Right lobe of liver (tissue), 6 donors: ENCODE measurements around the gene EIF4A2. TPM values are rescaled to one million over a fixed set of nuclear protein-coding genes. Genes with fewer than 3 reads are reported as not detected.

Experiments
- ATAC-seq, 4 donors: fragments of 200-7000 bp; cut with Tn5 transposase; one replicate each; pipeline ENCODE4 v1.9.1; 2020; ENCODE audit warnings: mild to moderate bottlenecking in 4 of 4, moderate library complexity in 4 of 4
- DNase-seq, 3 donors: peaks; one replicate each; pipeline ENCODE4 v3.0.0-alpha.2; 2020
- H3K27ac ChIP-seq, 3 donors: fragments of 200-600 bp; one replicate each; pipeline ENCODE4 v1.8.0; 2022
- H3K27me3 ChIP-seq, 2 donors: fragments of 200-600 bp; one replicate each; pipeline ENCODE4 v1.8.0; 2022
- H3K36me3 ChIP-seq, 4 donors: fragments of 200-600 bp; sonication (generic) in 1 of 4; one replicate each; pipeline versions ENCODE4 v1.5.1 to v1.8.0; 2017 to 2022; ENCODE audit warnings: control low read depth in 1 of 4
- H3K4me1 ChIP-seq, 4 donors: fragments of 200-600 bp; sonication (generic) in 1 of 4; one replicate each; pipeline versions ENCODE4 v1.5.1 to v1.8.0; 2017 to 2022; ENCODE audit warnings: control low read depth in 1 of 4
- H3K4me3 ChIP-seq, 3 donors: fragments of 200-600 bp; one replicate each; pipeline ENCODE4 v1.8.0; 2022
- H3K9me3 ChIP-seq, 4 donors: fragments of 200-600 bp; sonication (generic) in 1 of 4; one replicate each; pipeline versions ENCODE4 v1.5.1 to v1.8.0; 2017 to 2022; ENCODE audit warnings: control low read depth in 1 of 4
- POLR2A ChIP-seq: fragments of 450-650 bp; IDR thresholded peaks from one replicate; pipeline ENCODE4 v1.6.1; 2017; ENCODE audit warnings: antibody characterized with exemption, mild to moderate bottlenecking
- WGBS: methylation state at CpG from one replicate; pipeline ENCODE4 v1.1.6; 2018; ENCODE audit warnings: low coverage, low lambda C conversion rate; ENCODE audit not compliant: insufficient coverage; ENCODE audit errors: missing lambda C conversion rate; 5-methylcytosine and 5-hydroxymethylcytosine counted together
- intact Hi-C, 2 donors: fragments of 100-400 bp; cut with DNase I; formaldehyde crosslinking; loops; one replicate each; pipeline versions ENCODE4 v1.11.2 to v1.14.1; 2022
- total RNA-seq, 6 experiments: library from RNA; depleted of rRNA in 2 of 6; stranded (reverse); fragments of >200 nt in 2 of 6; fragmentation: NEBNext Ultra II Directional in 3 of 6; extraction: Animal tissue kit (Norgen Biotek cat#: 25700) in 3 of 6; gene quantifications; one replicate each; pipeline versions ENCODE4 v1.1.0 to v1.2.4, GENCODE V29; 2016 to 2023
- TF ChIP-seq, protein P1 (sequence below), 4 donors: fragments of 200-600 bp in 3 of 4; fragments of 450-650 bp in 1 of 4; IDR thresholded peaks; one replicate each; pipeline versions ENCODE4 v1.5.1 to v1.8.0; 2016 to 2022; ENCODE audit warnings: antibody characterized with exemption in 4 of 4, mild to moderate bottlenecking in 2 of 4
- donor health status: DM: no; HTN: yes; CAD: no.
- donor health status: DM: no; HTN: no; CAD: no.
- donor health status: DM: no; HTN: no; CAD: no.
- donor health status: DM: no; HTN: yes; CAD: no.
- donor health status: DM: no; HTN: yes; CAD: no.

Gene EIF4A2
- total RNA-seq, 6 experiments from 2014 or later: 98.9 to 234 (median 131) TPM

DNA sequence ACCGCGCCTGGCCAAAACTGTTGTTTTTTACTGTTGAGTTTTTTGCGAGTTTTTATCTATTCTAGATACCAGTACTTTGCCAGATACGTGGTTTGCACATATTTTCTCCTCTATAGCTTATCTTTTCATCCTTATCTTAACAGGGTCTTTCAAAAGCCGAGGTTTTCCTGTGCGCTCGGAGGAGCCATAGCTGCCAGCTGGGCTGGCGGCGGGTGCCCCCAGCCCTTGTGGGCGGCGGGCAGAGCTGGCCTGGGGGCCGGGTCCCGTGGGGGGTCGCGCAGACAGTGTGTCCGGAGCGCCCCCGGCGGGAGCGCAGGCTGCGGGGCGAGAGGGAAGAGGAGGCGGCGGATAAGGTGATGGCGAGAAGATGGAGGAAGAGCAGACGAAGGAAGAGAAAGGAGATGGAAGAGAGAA, 11.1 kb upstream of the EIF4A2 start:
- Histone ChIP-seq H3K27ac (peak overlapping the region; percentile 42 to 64 (median 44)), H3K4me3 (peak overlapping the region; percentile 27 to 56 (median 30)), H3K4me1 (peaks cover 0 to 5% (median 0%) of the 10 kb centered on the region in 4 donors), H3K9me3 (no peaks in the 10 kb centered on the region), H3K27me3 (no peaks in the 10 kb centered on the region), H3K36me3 (no peaks in the 10 kb centered on the region)
- no peak for DNase-seq
- ATAC-seq: peak; percentile 10 to 40 (median 29)
- TF ChIP-seq POLR2A: no peak
- TF ChIP-seq, protein P1, sequence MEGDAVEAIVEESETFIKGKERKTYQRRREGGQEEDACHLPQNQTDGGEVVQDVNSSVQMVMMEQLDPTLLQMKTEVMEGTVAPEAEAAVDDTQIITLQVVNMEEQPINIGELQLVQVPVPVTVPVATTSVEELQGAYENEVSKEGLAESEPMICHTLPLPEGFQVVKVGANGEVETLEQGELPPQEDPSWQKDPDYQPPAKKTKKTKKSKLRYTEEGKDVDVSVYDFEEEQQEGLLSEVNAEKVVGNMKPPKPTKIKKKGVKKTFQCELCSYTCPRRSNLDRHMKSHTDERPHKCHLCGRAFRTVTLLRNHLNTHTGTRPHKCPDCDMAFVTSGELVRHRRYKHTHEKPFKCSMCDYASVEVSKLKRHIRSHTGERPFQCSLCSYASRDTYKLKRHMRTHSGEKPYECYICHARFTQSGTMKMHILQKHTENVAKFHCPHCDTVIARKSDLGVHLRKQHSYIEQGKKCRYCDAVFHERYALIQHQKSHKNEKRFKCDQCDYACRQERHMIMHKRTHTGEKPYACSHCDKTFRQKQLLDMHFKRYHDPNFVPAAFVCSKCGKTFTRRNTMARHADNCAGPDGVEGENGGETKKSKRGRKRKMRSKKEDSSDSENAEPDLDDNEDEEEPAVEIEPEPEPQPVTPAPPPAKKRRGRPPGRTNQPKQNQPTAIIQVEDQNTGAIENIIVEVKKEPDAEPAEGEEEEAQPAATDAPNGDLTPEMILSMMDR (IDR thresholded peaks at IDR 0.05): no peak
- intact Hi-C loops: no loop called here
- whole genome bisulfite sequencing: 16% methylated on average over 26 of the region's 26 CpGs

DNA sequence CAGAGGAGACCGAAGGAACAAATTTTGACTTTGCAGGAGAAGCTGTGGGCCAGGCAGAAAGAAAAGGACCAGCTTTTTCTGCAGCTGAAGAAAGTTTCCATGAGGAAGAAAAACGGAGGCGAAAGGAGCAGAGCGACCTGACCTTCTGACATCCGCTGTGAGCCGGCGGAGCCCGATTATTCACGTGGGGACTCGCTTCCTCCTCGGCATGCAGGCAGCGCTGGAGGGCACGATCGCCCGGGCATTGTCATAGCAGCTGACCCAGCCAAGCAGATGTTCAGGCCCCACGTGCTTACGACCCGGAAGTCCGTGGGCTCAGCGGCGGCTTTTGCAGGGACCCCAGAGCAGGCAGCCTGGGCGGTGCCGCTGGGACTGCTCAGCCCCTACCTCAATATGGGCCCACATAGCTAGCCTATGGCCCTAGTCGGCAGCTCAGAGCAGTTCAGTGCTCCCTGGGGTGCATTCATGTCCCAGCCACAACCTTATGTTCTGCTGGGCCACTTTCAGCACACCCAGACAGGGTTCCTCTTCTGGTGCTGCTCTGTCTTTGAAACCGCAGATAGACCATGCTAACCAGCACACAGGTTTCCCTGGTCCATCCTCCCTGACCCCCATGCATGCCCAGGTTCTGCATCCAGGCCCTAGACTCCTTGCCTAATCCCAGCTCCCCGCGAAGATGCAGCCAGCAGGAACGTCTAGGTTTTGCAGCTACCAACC, 10.5 kb upstream of the EIF4A2 start:
- Histone ChIP-seq H3K36me3 (no peaks in the 10 kb centered on the region), H3K4me3 (peak overlapping the region; percentile 27 to 56 (median 30)), H3K27me3 (no peaks in the 10 kb centered on the region), H3K9me3 (no peaks in the 10 kb centered on the region), H3K27ac (peak overlapping the region; percentile 20 to 64 (median 44)), H3K4me1 (peaks cover 0 to 5% (median 0%) of the 10 kb centered on the region in 4 donors)
- intact Hi-C loops: no loop called here
- peak; percentile 92 to 97 (median 94) for ATAC-seq
- WGBS: 27% methylated on average over 11 of the region's 28 CpGs
- TF ChIP-seq, protein P1 (IDR thresholded peaks at IDR 0.05): no peak
- peak; percentile 20 for TF ChIP-seq POLR2A
- peak; percentile 74 to 85 (median 82) for DNase-seq

DNA sequence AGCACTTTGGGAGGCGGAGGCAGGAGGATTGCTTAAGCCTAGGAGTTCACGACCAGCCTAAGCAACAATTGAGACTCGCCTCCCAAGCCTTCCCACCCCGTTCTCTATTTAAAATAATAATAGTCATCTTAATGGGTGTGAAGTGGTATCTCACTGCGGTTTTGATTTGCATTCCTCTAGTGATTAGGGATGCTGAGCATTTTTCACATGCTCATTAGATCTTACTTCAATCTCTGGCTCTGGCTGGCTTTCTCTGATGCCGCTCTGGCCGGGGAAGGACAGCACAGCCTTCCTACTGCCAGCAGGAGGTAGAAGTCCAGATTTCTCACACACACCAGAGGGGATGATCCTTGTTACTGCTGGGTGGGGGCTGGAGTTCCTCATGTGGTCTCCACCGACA, 7.4 kb upstream of the EIF4A2 start:
- no peak for ATAC-seq
- Histone ChIP-seq H3K4me3 (no peak overlapping the region), H3K27me3 (no peaks in the 10 kb centered on the region), H3K9me3 (no peaks in the 10 kb centered on the region), H3K4me1 (peaks cover 0 to 5% (median 0%) of the 10 kb centered on the region in 4 donors), H3K27ac (no peak overlapping the region), H3K36me3 (no peaks in the 10 kb centered on the region)
- TF ChIP-seq POLR2A: no peak
- TF ChIP-seq, protein P1 (IDR thresholded peaks at IDR 0.05): no peak
- 74% methylated on average over 8 of the region's 8 CpGs for WGBS
- intact Hi-C loops: no loop called here
- no peak for DNase-seq

DNA sequence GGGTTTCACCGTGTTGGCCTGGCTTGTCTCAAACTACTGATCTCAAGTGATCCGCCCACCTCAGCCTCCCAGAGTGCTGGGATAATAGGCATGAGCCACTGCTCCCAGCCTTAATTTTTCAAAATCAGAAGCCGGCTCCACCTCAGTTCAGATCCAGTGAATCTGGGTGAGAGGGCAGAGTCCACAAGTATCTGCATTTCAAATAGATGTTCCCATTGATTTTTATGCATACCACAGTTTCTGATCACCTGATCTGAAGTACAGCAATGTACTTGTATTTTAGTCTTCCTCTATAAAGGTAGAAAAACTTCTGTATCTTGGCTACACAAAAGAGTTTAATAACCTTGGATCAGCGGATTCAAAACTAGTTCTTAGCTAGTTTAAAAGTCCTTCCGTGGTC, 4.2 kb upstream of the EIF4A2 start:
- intact Hi-C loops: no loop called here
- Histone ChIP-seq H3K27me3 (no peaks in the 10 kb centered on the region), H3K4me1 (no peaks in the 10 kb centered on the region), H3K27ac (no peak overlapping the region), H3K4me3 (no peak overlapping the region), H3K36me3 (peaks cover 0 to under 1% (median 0%) of the 10 kb centered on the region in 4 donors), H3K9me3 (no peaks in the 10 kb centered on the region)
- no peak for DNase-seq
- TF ChIP-seq POLR2A: no peak
- TF ChIP-seq, protein P1 (IDR thresholded peaks at IDR 0.05): no peak
- WGBS: 63% methylated on average over 3 of the region's 5 CpGs
- no peak for ATAC-seq
